GM23248 (cell line): ENCODE results near the gene SDK2.

Experiments
- EZH2 ChIP-seq: fragments of 200-600 bp; sonication (generic); IDR thresholded peaks from 2 replicates; pipeline ENCODE4 v1.6.1; 2018; ENCODE audit warnings: antibody characterized with exemption, mild to moderate bottlenecking; ENCODE audit not compliant: insufficient read depth, poor library complexity, severe bottlenecking
- EZH2phosphoT487 ChIP-seq: fragments of 200-600 bp; sonication (generic); IDR thresholded peaks from 2 replicates; pipeline ENCODE4 v1.6.1; 2018; ENCODE audit warnings: antibody characterized with exemption, moderate library complexity, mild to moderate bottlenecking, low read depth; ENCODE audit not compliant: insufficient read depth

- TF ChIP-seq EZH2 (no peak), EZH2phosphoT487 (no peak)
Measured at GRCh38 chr17:73288534-73289302, 355.5 kb downstream of the SDK2 start.
